Vagina (tissue), 2 donors: ENCODE data around the gene IFNG.

ENCODE experiments used
- POLR2A ChIP-seq, 2 donors: fragments of 450-650 bp; IDR thresholded peaks; one replicate each; pipeline ENCODE4 v1.6.1; 2017; ENCODE audit warnings: antibody characterized with exemption in 2 of 2, mild to moderate bottlenecking in 2 of 2, moderate library complexity in 2 of 2
- POLR2AphosphoS5 ChIP-seq, 2 donors: sonication (generic); formaldehyde crosslinking; IDR thresholded peaks; one replicate each; pipeline ENCODE4 v1.9.0; 2017; ENCODE audit warnings: antibody characterized with exemption in 2 of 2, mild to moderate bottlenecking in 2 of 2, low read depth in 1 of 2; ENCODE audit not compliant: insufficient read depth in 1 of 2
- TF ChIP-seq, protein P1 (sequence below), 3 experiments: fragments of 450-650 bp in 2 of 3; fragments of 200-600 bp in 1 of 3; sonication (generic) in 1 of 3; IDR thresholded peaks; one replicate each; pipeline ENCODE4 v1.5.1; 2017 to 2019; ENCODE audit warnings: antibody characterized with exemption in 3 of 3, mild to moderate bottlenecking in 2 of 3, moderate library complexity in 2 of 3

- TF ChIP-seq, protein P1, sequence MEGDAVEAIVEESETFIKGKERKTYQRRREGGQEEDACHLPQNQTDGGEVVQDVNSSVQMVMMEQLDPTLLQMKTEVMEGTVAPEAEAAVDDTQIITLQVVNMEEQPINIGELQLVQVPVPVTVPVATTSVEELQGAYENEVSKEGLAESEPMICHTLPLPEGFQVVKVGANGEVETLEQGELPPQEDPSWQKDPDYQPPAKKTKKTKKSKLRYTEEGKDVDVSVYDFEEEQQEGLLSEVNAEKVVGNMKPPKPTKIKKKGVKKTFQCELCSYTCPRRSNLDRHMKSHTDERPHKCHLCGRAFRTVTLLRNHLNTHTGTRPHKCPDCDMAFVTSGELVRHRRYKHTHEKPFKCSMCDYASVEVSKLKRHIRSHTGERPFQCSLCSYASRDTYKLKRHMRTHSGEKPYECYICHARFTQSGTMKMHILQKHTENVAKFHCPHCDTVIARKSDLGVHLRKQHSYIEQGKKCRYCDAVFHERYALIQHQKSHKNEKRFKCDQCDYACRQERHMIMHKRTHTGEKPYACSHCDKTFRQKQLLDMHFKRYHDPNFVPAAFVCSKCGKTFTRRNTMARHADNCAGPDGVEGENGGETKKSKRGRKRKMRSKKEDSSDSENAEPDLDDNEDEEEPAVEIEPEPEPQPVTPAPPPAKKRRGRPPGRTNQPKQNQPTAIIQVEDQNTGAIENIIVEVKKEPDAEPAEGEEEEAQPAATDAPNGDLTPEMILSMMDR (IDR thresholded peaks at IDR 0.05): no peak
- TF ChIP-seq POLR2A (IDR thresholded peaks at IDR 0.05): no peak
- no peak for TF ChIP-seq POLR2AphosphoS5 (IDR thresholded peaks at IDR 0.05; ENCODE audit: insufficient read depth in 1 of 2, low read depth in 1 of 2)
Measured at GRCh38 chr12:68203460-68203875, 43.9 kb upstream of the IFNG start.
